BE2C (cell line): Measurements from ENCODE around the gene TRPM3.
A peak's percentile ranks its signal among the peaks of the same experiment; 100 is the strongest.

ENCODE experiments used
- DNase-seq: peaks from one replicate; pipeline ENCODE4 v3.0.0-alpha.2; 2020
- H3K27me3 ChIP-seq: fragments of 250-450 bp; sonication (Bioruptor Pico); 2 replicates; pipeline ENCODE4 v1.5.1; 2020; ENCODE audit warnings: mild to moderate bottlenecking
- H3K36me3 ChIP-seq: fragments of 250-450 bp; sonication (Bioruptor Pico); 2 replicates; pipeline ENCODE4 v1.5.1; 2020; ENCODE audit warnings: mild to moderate bottlenecking
- H3K4me1 ChIP-seq: fragments of 250-450 bp; sonication (Bioruptor Pico); 2 replicates; pipeline ENCODE4 v1.5.1; 2020
- H3K4me3 ChIP-seq: 2 replicates; pipeline ENCODE4 v1.5.1; 2011; ENCODE audit warnings: low read depth, low read length
- H3K9me3 ChIP-seq: fragments of 250-450 bp; sonication (Bioruptor Pico); 2 replicates; pipeline ENCODE4 v1.5.1; 2020
- CTCF ChIP-seq: IDR thresholded peaks from 2 replicates; pipeline ENCODE4 v1.5.1; 2012; ENCODE audit warnings: mild to moderate bottlenecking, low read depth, low read length

The TRPM3 gene

DNA sequence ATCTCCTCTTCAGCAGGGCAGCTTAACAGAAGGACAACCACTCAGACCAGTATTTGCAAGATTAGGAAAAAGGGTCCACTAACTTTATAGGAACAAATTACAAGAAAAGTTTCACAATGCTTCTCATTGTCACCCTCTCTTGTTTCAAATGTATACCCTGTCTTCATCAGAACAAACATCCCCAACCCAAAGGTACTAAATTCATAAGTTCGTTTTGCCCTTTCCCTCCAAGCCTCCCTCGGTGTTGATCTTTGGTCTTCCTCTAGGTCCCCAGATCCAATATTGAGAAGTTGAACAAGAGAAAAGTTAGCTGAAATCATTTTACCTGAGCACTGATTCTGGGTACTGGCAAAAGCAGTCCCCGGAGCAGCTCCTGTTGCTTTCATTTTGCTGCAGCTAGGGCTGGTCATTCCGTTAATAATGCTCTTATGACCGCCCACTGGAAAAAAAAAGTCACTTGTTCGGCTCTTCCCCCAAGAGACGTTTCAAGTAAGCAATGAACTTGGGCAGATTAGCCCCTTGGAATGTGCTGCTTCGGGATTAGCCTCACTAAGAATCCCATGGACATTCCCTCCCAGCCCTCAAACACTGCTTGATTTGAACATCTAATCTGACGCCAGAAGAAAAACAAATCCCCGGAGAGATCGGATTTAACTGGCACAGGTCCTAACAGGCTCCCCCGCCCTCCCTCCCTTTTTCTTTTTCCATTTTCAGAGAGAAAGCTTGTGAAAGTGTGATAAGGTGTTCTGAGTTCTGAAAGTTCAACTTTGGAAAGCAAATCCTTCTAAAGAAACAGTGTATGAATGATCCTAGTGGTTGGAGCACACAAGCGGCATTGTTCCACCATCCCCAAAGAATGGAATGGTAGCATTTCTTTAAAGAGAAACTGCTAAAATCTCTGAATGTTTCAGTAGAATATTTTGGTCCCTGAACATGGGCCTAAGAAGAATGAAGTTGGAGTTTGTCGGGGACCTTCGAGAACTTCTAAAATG is 252.5 kb downstream of the TRPM3 start:
- Histone ChIP-seq H3K4me3 (peak overlapping the region; percentile 73), H3K36me3 (no peaks in the 10 kb centered on the region), H3K27me3 (no peaks in the 10 kb centered on the region), H3K9me3 (no peaks in the 10 kb centered on the region), H3K4me1 (no peaks in the 10 kb centered on the region)
- peak; percentile 12 for DNase-seq
- TF ChIP-seq CTCF: no peak

DNA sequence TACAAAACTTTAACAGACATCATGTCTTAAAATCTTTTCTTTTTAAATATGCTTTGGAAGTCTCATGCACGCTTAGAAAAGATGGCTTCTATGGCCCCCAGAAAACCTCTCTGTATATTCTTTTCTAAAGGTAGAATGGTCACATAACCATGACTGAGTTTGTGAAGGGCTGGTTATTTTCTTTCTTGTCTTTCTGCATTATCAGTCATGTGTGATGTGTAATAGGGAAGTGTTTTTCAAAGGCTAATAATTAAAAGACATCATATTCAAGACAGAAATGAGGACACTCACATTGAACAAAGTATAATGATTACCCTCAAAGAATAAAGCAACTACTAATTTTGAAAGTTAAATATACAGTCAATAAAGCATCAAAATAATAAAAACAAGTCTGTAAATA is 253.4 kb downstream of the TRPM3 start:
- no peaks in the 10 kb centered on the region for H3K27me3 ChIP-seq
- TF ChIP-seq CTCF: no peak
- no peak for DNase-seq
- H3K36me3 ChIP-seq: no peaks in the 10 kb centered on the region
- H3K4me3 ChIP-seq: no peak overlapping the region; the same call in 1 of the 2 replicates
- no peaks in the 10 kb centered on the region for H3K9me3 ChIP-seq
- H3K4me1 ChIP-seq: no peaks in the 10 kb centered on the region

DNA sequence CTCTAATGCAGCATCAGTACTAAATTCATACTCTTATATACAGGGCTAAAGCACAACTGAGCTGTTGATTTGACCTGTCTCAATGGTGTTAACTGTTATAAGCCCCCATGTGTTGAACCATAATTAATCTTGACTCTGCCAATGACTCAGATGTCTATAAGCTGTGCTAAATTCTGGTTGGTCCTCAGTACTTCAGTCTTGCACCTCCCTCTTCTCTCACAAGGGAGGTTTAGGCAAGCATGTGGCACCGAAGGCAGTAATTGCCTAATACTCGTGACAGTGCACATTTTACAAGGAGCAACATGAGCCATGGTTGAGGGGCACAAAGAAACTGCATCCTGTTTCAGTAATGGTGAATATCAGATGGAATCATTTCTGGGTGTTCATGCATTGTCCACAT is 255.9 kb downstream of the TRPM3 start:
- DNase-seq: no peak
- H3K4me3 ChIP-seq: no peak overlapping the region
- no peak for TF ChIP-seq CTCF
- no peaks in the 10 kb centered on the region for H3K36me3 ChIP-seq
- H3K27me3 ChIP-seq: no peaks in the 10 kb centered on the region
- H3K9me3 ChIP-seq: no peaks in the 10 kb centered on the region
- no peaks in the 10 kb centered on the region for H3K4me1 ChIP-seq

- TF ChIP-seq CTCF: no peak
- no peak for DNase-seq
- Histone ChIP-seq H3K4me1 (no peaks in the 10 kb centered on the region), H3K9me3 (no peaks in the 10 kb centered on the region), H3K36me3 (no peaks in the 10 kb centered on the region), H3K27me3 (no peaks in the 10 kb centered on the region), H3K4me3 (no peak overlapping the region)
Observed at GRCh38 chr9:70861797-70862196, 259.6 kb downstream of the TRPM3 start.

DNA sequence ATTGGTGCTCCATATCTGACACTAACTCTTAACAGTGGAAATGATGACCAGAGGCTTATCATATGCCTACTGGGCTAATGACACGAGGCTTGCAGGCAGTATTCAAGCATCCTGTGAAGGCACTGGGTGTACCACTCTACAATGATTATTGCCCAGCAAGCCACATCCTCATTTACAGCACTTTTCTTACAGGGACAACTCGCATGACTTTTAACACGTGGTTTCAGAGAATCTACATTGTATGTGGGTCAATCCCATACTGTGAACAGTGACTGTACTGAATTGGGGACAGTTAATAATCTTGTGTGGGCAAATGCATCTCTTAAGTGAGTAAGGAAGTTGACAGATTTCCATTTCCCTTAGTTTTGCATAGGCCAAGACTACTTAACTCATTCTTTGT is 260.0 kb downstream of the TRPM3 start:
- Histone ChIP-seq H3K4me1 (no peaks in the 10 kb centered on the region), H3K9me3 (no peaks in the 10 kb centered on the region), H3K4me3 (no peak overlapping the region), H3K36me3 (no peaks in the 10 kb centered on the region), H3K27me3 (no peaks in the 10 kb centered on the region)
- TF ChIP-seq CTCF: no peak
- DNase-seq: no peak

GRCh38 chr9:70859694-70860093 is 261.7 kb downstream of the TRPM3 start:
- no peaks in the 10 kb centered on the region for H3K27me3 ChIP-seq
- H3K36me3 ChIP-seq: no peaks in the 10 kb centered on the region

More at GRCh38 chr9:70859694-70860093, 261.7 kb downstream of the TRPM3 start:
- no peak for DNase-seq
- H3K4me3 ChIP-seq: no peak overlapping the region
- no peaks in the 10 kb centered on the region for H3K9me3 ChIP-seq
- TF ChIP-seq CTCF: no peak
- no peaks in the 10 kb centered on the region for H3K4me1 ChIP-seq
